AG08396 (cell line): ENCODE results near the gene MTHFSD.
A peak's percentile ranks its signal among the peaks of the same experiment; 100 is the strongest.

ENCODE experiments used
- DNase-seq: peaks from one replicate; pipeline ENCODE4 v3.0.0; 2012; ENCODE audit warnings: low spot score, mixed read lengths

Gene MTHFSD

DNA sequence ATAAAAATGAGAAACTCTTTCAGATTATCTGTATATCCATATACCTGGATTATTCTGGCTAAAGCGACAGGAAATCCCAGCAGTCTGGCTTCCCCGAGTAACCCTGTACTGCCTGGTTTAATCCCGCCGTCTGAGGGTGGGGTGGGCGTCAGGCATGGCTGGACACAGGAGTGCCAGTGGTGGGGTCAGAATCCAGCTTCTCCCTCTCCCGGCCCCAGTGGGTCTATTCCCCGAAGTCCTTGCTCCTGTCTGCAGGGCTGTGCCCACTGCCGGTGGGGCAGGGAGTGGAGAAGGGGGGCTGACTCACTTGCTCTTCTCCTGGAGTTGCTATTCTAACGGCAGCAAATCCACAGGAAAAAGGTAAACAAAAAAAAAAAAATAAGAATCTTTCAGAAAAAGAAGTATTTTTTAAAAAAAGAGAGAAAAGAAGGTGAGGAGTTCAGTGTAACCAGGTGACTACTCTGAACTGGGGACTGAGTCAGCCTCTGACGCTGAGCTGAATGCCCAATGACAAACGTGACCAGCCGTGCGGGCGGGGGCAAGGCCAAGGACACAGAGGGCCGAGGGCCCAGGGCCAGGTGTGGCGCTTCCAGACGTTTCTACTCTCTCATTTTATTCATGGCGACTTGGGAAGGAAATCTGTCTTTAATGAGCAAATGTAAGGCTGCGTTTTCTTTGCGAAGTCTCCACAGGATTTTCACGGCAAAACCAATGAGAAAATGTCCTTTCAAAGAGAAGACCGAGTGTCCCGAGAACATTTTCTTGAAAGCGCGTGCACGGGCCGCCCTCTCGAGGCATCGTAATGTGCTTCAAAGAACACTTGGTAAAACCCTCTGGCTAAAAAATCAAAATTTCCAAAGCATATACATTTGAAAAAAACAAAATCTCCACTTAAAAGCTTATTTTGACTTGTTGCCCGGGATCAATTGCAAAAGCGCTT, 24.5 kb downstream of the MTHFSD start:
- DNase-seq, result no peak

DNA sequence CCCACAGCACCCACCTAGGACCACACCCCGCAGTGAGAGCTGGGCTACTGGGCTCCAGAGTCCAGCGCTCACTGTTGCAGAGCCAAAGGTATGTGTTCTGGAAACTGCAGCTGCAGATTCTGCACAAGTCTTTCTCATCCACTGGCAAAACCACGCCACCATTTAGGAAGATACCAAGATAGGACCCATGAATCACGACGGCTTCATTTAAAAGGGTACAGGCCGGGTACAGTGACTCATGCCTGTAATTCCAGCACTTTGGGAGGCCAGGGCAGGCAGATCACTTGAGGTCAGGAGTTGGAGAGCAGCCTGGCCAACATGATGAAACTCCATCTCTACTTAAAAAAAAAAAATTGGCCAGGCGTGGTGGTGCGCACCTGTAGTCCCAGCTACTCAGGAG, 25.9 kb downstream of the MTHFSD start:
- DNase-seq, result peak; percentile 38

DNA sequence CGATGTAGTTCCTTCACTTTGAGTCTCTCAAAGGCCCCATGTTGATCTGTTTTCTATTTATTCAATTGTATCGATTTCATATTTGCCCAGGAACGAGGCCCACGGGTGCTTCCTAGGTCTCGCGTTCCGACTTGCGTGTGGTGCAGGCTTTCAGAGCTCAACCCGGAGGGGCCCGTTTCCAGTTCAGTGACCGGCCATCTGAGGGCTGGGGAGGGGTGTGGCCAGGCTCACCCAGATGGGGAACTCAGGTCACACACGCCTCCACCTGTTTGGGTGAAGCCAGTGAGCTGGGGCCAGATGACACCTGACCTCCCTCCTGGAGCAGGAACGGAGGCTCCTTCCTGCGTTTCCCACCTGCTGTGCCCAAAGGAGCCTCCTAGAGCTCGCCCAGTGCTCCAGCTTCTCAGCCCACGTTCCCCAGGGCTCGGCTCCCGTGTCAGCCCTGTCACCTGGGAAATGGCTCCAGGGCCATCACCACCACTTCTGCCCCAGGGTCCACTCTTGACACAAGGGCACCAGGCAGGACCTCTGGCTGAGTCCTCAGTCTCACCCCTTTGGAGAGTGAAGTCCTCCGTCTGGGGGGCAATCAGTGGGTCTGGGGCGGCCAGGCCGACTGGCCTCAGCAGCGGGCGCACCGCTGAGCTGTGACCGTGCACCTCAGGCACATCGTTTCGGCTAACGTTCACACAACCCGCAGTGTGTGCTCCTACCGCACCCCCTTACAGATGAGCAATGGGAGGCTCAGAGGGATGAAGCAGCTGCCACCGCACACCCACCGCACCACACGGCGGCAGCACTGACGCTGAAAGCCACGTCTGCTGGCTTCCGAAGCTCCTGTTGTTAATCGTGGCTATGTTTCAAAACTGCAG, 26.7 kb downstream of the MTHFSD start:
- DNase-seq, result no peak

DNA sequence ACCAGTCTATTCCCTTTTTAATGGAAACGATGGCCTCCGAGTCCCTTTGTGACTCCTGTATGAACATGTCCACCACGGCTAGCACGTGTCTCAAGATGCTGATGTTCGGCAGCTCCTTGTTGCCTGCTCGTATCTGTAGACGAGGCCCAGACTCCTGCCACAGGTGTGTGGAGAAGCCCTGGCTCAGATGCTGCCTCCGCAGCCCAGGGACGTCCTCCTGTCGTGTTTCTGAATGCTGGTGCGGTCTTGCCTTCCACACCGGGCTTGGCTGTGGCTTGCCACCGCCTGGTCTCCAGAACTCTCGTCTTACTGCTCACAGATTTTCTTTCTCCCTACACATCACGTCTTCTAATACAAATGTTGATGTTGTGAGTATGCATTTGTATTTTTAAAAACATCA, 27.7 kb downstream of the MTHFSD start:
- DNase-seq, result no peak

DNA sequence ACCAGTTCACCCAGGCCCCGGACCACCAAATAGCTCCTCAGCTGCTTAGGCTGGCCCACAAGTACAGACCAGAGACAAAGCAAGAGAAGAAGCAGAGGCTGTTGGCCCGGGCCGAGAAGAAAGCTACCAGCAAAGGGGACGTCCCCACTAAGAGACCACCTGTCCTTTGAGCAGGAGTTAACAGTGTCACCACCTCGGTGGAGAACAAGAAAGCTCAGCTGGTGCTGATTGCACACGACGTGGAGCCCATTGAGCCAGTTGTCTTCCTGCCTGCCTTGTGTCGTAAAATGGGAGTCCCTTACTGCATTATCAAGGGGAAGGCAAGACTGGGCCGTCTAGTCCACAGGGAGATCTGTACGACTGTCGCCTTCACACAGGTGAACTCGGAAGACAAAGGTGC, 29.3 kb downstream of the MTHFSD start:
- no peak for DNase-seq

DNA sequence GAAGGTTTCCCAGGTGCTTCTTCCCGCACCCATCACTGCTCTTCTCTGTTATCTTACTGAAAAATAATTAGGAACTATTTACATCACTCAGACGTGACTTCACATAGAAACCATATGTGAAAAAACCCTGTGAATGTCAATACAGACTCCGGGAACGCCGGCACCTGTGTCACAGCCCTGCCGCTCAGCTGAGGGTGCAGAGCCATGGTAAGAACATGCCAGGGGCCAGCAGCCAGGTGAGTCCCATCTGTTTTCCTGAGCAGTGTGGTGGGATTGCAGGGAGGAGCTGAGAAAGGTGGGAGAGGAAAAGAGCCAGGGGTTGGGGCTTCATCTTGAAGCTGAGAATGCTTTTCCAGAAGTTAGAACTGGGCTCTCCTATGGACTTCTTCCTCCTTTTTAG, 31.0 kb downstream of the MTHFSD start:
- no peak for DNase-seq

DNA sequence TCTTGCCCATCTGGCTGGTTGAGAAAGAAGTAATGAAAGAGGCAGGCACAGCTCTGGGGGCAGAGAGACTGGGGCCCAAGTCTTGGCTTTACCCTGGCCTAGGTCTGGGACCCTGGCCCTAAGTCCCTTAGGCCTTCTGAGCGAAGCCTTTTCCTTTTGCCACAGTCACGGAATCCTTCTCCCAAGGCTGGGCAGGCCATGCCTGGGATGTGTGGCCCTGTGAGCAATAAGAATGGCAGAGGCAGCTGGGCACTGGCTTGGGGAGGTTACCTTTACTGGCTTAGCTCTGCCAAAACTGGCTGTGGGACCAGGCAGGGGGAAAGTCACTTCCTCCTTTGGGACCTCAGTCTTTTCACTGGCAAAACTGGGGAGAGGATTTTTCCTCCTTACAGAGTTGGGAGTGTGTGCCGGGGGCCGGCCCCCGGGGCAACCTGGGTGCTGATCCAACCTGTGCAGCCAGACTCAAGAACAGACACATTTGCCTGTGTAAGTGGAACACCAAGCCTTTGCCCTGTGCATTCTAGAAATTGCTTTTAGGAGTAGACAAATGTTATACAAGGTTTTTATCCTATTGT, 31.8 kb downstream of the MTHFSD start:
- DNase-seq, result no peak

DNA sequence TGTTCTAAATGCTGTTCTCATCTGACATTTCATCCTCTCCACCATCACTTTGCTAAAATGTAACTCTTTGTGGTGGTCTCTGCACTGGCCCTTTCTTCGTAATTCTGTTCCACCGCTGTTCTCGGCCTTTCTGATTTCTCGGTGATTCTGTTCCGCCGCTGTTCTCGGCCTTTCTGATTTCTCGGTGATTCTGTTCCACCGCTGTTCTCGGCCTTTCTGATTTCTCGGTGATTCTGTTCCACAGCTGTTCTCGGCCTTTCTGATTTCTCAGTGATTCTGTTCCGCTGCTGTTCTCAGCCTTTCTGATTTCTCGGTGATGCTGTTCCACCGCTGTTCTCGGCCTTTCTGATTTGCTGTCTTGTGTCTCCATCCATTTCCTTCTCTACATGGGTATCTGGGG, 32.4 kb downstream of the MTHFSD start:
- no peak for DNase-seq

DNA sequence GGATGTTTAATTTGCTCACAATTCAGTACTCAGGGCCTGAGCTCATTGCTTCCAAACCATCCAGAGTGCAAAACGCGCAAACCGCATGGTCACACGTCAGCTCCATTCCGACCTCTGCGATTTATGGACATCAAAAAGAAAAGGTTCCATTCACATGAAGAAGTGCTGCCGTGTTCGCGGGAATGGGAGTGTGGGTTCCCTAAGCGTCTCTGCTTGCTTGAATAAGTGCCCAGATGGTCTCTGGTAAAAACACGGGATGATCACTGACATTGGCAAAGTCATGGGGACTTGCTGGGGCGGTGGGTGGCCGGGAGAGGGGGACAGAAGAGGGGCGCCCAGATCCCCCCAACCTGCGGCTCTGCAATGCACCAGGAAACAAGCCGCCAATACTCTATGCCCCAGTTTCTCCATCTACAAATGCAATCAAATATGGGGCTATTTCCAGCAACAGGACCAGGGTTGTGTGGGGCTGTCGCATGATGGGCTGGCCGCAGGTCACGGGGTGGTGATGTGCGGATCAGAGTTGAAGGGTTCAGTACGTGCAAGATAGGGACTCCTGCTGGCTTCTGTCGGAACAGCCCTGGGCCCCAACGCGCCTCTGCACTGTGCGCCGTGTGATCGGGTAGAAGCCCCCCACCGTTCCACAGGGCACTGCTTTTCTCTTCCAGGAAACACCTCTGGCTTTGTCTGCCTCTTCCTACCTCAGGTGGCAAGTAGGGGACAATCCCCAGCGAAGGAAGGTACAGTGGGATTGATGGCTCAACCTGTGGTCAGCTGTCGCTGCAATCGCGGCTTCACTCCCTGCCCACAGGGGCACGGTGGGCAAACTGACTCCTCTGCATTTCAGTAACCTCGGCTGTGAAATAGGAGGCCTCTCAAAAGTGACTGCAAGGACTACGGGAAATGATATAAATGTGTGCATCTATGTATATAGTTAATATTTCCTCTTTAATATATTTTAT, 33.5 kb downstream of the MTHFSD start:
- no peak for DNase-seq

DNA sequence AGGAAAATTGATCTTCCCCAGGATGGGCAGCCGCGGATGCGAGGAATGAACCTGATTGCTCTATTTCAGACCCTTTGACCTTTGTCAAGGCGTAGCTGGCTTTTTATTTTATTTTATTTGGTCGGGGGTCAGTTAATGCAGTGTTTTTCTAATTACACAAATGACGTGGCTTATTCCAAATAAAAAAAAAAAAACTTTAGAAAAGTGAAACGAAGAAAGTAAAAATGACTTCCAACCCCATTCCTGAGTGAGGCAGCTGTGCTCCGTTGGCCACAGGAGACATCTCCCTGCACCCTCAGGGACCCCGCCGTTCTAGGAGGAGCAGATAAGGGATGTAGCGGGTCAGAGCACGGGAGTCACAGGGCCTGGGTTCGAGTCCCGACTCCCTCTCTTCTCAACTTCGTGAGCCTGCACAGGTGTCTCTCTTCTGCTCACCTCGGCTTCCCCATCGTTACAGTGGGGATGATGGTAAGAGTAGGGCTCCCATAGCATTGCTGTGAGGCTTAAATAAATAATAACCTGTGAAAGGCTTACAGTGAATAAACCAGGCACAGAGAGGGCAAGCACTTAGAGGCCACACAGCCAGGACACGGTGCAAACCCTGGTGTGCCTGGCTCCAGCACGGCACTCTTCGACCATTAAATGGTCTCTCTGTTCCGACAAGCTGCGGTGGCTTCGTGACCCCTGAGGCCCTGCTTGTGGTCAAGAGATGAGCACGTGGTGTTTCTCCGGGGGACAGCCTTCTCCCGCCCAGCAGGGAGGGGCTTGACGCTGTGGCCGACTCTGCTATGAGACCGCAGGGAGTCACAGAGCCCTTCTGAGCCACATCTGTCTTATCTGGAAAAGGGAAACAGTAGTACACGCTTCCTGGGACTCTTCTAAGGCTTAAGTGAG, 34.5 kb downstream of the MTHFSD start:
- no peak for DNase-seq

DNA sequence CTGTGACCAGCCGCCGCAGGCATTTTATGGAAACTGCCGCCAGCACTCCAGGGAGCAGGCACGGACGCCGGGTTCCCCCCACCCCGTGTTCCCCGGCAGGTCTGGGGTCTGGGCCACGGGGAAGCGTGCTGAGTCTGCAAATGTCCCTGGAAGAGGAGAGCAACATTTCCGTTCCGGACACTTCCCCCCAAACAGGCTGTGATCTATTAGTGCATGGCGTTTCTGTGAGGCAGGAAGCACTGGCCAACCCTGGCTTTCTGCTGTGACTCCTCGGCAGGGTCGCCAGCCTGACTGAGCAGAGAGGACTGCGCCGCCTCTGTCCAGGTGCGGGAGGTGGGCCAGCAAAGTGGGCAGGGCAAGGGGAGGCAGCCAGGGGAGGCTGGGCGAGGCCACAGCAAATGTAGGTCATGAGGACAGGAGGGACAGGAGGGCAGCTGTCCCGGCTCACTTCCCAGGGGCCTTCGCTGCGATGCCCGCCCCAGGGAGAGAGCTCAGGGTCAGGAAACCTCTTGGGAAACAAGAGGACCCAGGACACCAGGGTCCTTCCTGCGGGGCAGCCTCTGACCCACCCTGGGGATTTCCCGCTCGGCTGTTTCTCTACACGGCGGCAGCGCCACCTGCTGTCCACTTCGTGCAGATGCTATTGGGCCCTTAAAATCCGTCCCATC, 35.3 kb downstream of the MTHFSD start:
- peak; percentile 83 for DNase-seq

DNA sequence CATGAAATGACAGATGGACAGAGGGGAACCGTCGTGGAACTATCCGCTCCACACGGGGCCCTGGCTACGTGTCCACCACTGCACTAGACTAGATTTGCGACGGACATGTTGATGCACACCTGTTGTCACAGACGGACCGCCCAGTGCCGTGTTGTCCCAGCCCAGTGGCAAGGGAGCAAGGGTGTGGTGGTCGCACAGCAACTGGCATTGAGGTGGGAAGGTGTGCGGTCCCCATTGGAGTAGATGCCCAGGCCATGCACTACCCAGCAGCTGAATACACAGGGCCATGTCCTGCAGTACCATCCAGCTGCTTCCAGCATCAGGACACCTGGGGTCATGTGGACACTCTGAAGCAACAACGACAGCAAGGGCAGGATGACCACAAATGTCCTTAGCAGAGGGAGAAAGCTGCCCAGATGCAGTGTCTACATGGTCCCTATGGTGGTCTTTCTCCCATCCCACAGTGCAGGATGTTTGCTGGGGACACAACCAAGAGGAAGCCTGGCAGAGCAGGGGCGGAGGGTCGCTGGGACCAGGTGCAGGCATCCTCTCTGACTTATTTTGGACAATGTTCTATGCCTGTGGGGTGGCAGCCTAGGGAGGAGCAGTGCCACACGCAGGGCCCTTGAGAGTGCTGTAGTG, 35.9 kb downstream of the MTHFSD start:
- DNase-seq, result no peak

DNA sequence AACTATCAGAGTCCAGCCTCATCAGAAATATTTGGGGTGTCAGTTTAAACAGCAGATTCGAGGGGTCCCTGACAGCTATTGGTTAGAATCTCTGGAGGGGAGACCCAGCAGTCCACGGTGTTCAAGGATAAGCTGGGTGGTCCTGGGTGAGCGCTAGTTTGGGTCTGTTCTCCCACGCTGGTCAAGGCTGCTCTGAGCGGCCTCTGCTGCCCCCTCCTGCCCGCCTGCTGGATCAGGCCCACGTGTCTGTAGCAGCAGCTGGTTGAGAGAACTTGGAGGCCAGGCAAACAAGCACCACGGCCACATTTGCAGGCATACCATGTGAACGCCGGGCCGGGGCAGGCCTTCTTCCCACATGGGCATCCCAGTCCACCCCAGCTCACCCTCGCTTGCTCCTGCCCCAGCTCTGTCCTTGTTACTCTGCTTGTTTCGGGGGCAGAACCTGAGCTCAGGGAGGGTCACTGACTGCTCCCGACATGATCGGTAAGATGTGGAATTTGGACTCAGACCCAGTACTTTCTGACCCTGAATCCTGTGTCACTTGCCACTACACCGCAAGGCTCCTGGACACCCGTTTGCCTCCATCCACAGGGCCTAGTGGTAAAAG, 37.3 kb downstream of the MTHFSD start:
- peak; percentile 85 for DNase-seq

DNA sequence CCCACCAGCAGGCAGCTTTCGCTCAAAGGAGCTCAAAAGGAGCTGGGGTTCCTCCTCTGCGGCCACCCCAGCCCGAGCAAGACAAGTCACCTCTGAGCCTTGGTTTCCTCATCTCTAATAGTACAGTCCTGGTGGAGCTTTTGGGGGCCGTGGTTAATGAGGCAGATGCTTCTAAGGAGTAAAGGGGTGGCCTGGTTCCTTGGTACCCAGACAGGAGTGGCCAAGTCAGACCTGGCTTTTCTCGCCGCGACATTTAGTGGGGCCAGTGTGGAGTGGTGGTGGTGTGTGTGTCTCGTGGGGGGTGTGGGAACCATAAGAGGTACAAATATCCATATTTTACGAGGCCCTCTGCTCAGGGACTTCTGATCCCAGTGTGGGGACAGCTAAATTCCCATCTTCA, 38.0 kb downstream of the MTHFSD start:
- no peak for DNase-seq

DNA sequence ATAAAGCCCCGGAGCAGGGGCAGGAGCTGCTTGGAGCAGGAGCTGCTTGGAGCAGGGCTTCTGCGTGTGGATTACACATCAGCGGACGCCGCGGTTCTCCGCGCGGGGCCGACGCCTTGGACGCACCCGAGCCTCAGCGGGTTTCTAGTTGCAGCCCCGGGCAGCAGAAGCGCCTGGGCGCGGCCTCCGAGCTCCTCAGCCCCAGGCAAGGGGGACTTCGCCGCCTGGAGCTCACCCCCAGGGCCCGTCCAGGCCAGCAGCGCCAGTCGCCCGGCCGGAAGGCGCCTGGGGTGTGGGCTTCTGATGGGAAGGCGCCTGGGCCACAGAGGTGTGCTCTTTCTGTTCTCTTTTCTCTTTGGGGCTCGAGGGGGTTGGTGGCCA, 38.4 kb downstream of the MTHFSD start:
- peak; percentile 50 for DNase-seq

DNA sequence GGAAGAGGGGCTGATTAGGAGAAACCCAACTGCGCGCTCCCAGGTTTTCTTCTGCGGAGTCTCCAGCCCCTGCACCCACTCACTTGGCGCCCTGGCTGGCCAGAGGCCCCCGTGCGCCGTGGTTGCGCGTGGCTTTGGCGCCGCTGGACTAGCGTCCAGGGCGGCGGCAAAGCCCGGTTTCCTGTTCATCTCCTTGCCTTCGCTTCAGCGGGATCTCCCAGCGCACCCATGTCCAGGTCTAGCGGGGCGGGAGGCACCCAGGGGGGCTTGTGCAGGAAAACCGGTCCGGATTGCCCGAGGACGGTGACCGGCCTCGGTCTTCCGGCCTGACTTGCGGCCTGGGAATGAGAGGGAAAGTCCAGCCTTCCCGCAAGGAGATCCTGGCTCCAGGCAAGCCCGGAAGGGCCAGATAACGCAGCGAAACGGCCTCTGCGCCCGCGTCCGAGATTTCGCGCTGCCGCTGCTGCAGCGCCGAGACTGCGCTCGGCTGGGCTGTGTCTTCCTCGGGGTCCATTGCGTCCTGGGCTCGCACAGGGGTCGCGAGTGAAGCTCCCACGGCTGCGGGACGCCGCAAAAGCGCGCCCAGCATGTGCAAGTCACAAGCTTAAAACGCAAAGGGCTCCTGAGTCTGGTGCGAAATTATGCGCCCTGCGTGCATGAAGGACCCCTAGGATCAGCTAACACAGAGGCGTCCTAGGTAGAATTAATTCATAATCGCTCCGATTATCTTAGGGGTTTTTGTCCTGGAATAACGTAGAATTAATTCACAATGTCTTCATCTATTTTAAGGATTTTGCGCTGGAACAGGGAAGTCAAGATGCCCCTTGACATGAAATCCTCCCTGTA, 39.0 kb downstream of the MTHFSD start:
- DNase-seq, result no peak

DNA sequence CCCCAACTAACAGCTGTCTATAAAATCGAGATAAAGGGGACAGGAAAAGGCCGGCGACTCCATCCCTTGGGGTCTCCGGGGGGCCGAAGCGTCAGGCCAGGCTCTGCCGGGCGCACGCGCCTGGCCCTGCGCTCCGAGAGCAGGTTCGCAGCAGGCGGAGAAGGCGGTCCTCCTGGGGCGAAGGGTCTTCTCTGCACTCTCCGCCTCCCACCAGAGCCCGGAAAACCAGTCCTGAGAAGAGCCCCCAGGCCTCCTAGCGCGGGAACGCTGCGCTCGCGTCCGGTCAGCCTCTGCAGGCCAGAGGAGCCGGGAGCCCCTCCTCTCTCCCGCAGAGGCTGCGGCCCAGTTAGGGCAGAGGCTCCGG, 39.6 kb downstream of the MTHFSD start:
- DNase-seq, result no peak
